Ovary (tissue), 3 donors: Measurements from ENCODE around the gene ZNF579.

Source experiments
- POLR2A ChIP-seq: fragments of 450-650 bp; IDR thresholded peaks from one replicate; pipeline ENCODE4 v1.6.1; 2017; ENCODE audit warnings: antibody characterized with exemption, mild to moderate bottlenecking, moderate library complexity
- TF ChIP-seq, protein P1 (sequence below), 3 donors: fragments of 450-650 bp in 2 of 3; fragments of 200-600 bp in 1 of 3; IDR thresholded peaks; one replicate each; pipeline versions ENCODE4 v1.5.1 to v1.8.0; 2016 to 2022; ENCODE audit warnings: antibody characterized with exemption in 3 of 3, mild to moderate bottlenecking in 1 of 3
- donor health status: DM: no; HTN: no; CAD: no.

DNA sequence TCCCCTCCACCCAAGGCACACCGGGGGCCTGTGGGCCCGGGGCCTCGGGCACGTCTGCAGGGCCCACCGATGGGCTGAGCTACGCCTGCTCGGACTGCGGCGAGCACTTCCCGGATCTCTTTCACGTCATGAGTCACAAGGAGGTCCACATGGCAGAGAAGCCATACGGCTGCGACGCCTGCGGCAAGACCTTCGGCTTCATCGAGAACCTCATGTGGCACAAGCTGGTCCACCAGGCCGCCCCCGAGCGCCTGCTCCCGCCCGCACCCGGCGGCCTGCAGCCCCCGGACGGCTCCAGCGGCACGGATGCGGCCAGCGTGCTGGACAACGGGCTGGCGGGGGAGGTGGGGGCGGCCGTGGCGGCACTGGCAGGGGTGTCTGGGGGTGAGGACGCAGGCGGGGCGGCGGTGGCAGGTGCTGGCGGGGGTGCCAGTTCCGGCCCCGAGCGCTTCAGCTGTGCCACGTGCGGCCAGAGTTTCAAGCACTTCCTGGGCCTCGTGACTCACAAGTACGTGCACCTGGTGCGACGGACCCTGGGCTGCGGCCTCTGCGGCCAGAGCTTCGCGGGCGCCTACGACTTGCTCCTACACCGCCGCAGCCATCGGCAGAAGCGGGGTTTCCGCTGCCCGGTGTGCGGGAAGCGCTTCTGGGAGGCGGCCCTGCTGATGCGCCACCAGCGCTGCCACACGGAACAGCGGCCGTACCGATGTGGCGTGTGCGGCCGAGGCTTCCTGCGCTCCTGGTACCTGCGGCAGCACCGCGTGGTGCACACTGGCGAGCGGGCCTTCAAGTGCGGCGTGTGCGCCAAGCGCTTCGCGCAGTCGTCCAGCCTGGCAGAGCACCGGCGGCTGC, 35.1 kb upstream of the ZNF579 start:
- TF ChIP-seq, protein P1, sequence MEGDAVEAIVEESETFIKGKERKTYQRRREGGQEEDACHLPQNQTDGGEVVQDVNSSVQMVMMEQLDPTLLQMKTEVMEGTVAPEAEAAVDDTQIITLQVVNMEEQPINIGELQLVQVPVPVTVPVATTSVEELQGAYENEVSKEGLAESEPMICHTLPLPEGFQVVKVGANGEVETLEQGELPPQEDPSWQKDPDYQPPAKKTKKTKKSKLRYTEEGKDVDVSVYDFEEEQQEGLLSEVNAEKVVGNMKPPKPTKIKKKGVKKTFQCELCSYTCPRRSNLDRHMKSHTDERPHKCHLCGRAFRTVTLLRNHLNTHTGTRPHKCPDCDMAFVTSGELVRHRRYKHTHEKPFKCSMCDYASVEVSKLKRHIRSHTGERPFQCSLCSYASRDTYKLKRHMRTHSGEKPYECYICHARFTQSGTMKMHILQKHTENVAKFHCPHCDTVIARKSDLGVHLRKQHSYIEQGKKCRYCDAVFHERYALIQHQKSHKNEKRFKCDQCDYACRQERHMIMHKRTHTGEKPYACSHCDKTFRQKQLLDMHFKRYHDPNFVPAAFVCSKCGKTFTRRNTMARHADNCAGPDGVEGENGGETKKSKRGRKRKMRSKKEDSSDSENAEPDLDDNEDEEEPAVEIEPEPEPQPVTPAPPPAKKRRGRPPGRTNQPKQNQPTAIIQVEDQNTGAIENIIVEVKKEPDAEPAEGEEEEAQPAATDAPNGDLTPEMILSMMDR (IDR thresholded peaks at IDR 0.05) = no peak
- no peak for TF ChIP-seq POLR2A
